Neural crest cell (in vitro differentiated cells): ENCODE data around the gene IGF2BP3. TPM values are rescaled to one million over a fixed set of nuclear protein-coding genes. Genes with fewer than 3 reads are reported as not detected.

Experiments
- DNase-seq: peaks from one replicate; pipeline ENCODE4 v3.0.0; 2021; ENCODE audit warnings: low read depth, mixed read lengths, low spot score
- H3K27ac Mint-ChIP-seq: one replicate; pipeline ENCODE4 v1.8.0; 2021; ENCODE audit warnings: mild to moderate bottlenecking, mixed read lengths; ENCODE audit not compliant: unreplicated experiment
- H3K27me3 Mint-ChIP-seq: 2 replicates; pipeline ENCODE4 v1.8.0; 2021; ENCODE audit warnings: low read depth, mild to moderate bottlenecking, mixed read lengths
- H3K36me3 Mint-ChIP-seq: 2 replicates; pipeline ENCODE4 v1.8.0; 2021; ENCODE audit warnings: low read depth, mild to moderate bottlenecking, mixed read lengths
- H3K4me1 Mint-ChIP-seq: 2 replicates; pipeline ENCODE4 v1.8.0; 2021; ENCODE audit warnings: mixed read lengths
- H3K4me3 Mint-ChIP-seq: one replicate; pipeline ENCODE4 v1.8.0; 2021; ENCODE audit warnings: mild to moderate bottlenecking, mixed read lengths
- H3K9me3 Mint-ChIP-seq: 2 replicates; pipeline ENCODE4 v1.8.0; 2021; ENCODE audit warnings: mixed read lengths
- CTCF ChIP-seq: fragments of 200-600 bp; sonication (generic); conservative IDR thresholded peaks from 2 replicates; pipeline ENCODE4 v1.5.0; 2021; ENCODE audit warnings: antibody characterized with exemption, mild to moderate bottlenecking
- total RNA-seq: library from RNA; stranded (reverse); gene quantifications from 2 replicates; pipeline ENCODE4 v1.2.1, GENCODE V29; 2021

Gene IGF2BP3
- total RNA-seq, 1 donor from 2014 or later: 117 TPM

- Mint-ChIP-seq H3K27ac (peak overlapping the region; percentile 92), H3K36me3 (peaks cover 20% of the 10 kb centered on the region), H3K4me3 (peak overlapping the region; percentile 94), H3K4me1 (peaks cover 39% of the 10 kb centered on the region), H3K9me3 (peaks cover 3% of the 10 kb centered on the region), H3K27me3 (peaks cover 8% of the 10 kb centered on the region)
- DNase-seq: no peak
- TF ChIP-seq CTCF: no peak
Observed at GRCh38 chr7:23299770-23300300, 170.5 kb downstream of the IGF2BP3 start.

GRCh38 chr7:23298885-23299769 lies 171.2 kb downstream of the IGF2BP3 start, which contains the start of gene MALSU1:
MALSU1 (plus strand) TSS chr7:23299339; CDS start chr7:23299353, 14 bp downstream.
- peaks cover 3% of the 10 kb centered on the region for H3K9me3 Mint-ChIP-seq
- peak within 1 kb of the TSS; percentile 94 for H3K4me3 Mint-ChIP-seq
- peak within 1 kb of the TSS; percentile 92 for H3K27ac Mint-ChIP-seq
- H3K36me3 Mint-ChIP-seq: peaks cover 13% of the 10 kb centered on the region
- DNase-seq: peak; percentile 96
- peaks cover 8% of the 10 kb centered on the region for H3K27me3 Mint-ChIP-seq
- H3K4me1 Mint-ChIP-seq: peaks cover 32% of the 10 kb centered on the region
- TF ChIP-seq CTCF: no peak

GRCh38 chr7:23298141-23298881 lies 172.0 kb downstream of the IGF2BP3 start:
- peak overlapping the region; percentile 94 for H3K4me3 Mint-ChIP-seq
- peaks cover 13% of the 10 kb centered on the region for H3K36me3 Mint-ChIP-seq
- peaks cover 30% of the 10 kb centered on the region for H3K4me1 Mint-ChIP-seq
- H3K27ac Mint-ChIP-seq: peak overlapping the region; percentile 89
- H3K9me3 Mint-ChIP-seq: peaks cover 3% of the 10 kb centered on the region
- no peak for DNase-seq
- no peak for TF ChIP-seq CTCF
- peaks cover 8% of the 10 kb centered on the region for H3K27me3 Mint-ChIP-seq

- Mint-ChIP-seq H3K27ac (no peak overlapping the region), H3K4me3 (no peak overlapping the region), H3K4me1 (peaks cover 12% of the 10 kb centered on the region), H3K9me3 (peaks cover 3% of the 10 kb centered on the region), H3K27me3 (peaks cover 8% of the 10 kb centered on the region), H3K36me3 (peaks cover 3% of the 10 kb centered on the region)
- TF ChIP-seq CTCF: no peak
- no peak for DNase-seq
Observed at GRCh38 chr7:23295401-23295697, 174.9 kb downstream of the IGF2BP3 start.

GRCh38 chr7:23294549-23295400 lies 175.5 kb downstream of the IGF2BP3 start:
- peaks cover 3% of the 10 kb centered on the region for H3K9me3 Mint-ChIP-seq
- DNase-seq: no peak
- H3K27ac Mint-ChIP-seq: peak overlapping the region; percentile 27
- TF ChIP-seq CTCF: no peak
- H3K36me3 Mint-ChIP-seq: peaks cover 3% of the 10 kb centered on the region
- H3K4me3 Mint-ChIP-seq: peak overlapping the region; percentile 14
- H3K27me3 Mint-ChIP-seq: peaks cover 8% of the 10 kb centered on the region
- peaks cover 6% of the 10 kb centered on the region for H3K4me1 Mint-ChIP-seq
